A549 (cell line): ENCODE data around the gene PPP2R2C.

ENCODE experiments used
- JUN ChIP-seq, 2 experiments: fragments of >200 bp; sonication (Bioruptor Twin); formaldehyde crosslinking; IDR thresholded peaks; 2 replicates in 1 of 2; 3 replicates in 1 of 2; pipeline ENCODE4 v1.6.1; 2016 to 2017
- POLR2A ChIP-seq: IDR thresholded peaks from 2 replicates; pipeline ENCODE4 v1.6.1; 2012; ENCODE audit warnings: mild to moderate bottlenecking, low read length
- RAD21 ChIP-seq, 2 experiments: fragments of >200 bp in 1 of 2; sonication (Bioruptor Twin) in 1 of 2; formaldehyde crosslinking in 1 of 2; IDR thresholded peaks in 1 of 2; conservative IDR thresholded peaks in 1 of 2; 2 replicates in 1 of 2; 3 replicates in 1 of 2; pipeline ENCODE4 v1.6.1; 2012 to 2018; ENCODE audit warnings: inconsistent platforms in 1 of 2
- TP53 ChIP-seq: fragments of 250-450 bp; sonication (Bioruptor Pico); IDR thresholded peaks from 2 replicates; pipeline ENCODE4 v1.5.0; 2021; ENCODE audit warnings: mild to moderate bottlenecking, moderate library complexity
- TF ChIP-seq, protein P1 (sequence below): fragments of >200 bp; sonication (Bioruptor Twin); formaldehyde crosslinking; IDR thresholded peaks from 3 replicates; pipeline ENCODE4 v1.5.1; 2016

DNA sequence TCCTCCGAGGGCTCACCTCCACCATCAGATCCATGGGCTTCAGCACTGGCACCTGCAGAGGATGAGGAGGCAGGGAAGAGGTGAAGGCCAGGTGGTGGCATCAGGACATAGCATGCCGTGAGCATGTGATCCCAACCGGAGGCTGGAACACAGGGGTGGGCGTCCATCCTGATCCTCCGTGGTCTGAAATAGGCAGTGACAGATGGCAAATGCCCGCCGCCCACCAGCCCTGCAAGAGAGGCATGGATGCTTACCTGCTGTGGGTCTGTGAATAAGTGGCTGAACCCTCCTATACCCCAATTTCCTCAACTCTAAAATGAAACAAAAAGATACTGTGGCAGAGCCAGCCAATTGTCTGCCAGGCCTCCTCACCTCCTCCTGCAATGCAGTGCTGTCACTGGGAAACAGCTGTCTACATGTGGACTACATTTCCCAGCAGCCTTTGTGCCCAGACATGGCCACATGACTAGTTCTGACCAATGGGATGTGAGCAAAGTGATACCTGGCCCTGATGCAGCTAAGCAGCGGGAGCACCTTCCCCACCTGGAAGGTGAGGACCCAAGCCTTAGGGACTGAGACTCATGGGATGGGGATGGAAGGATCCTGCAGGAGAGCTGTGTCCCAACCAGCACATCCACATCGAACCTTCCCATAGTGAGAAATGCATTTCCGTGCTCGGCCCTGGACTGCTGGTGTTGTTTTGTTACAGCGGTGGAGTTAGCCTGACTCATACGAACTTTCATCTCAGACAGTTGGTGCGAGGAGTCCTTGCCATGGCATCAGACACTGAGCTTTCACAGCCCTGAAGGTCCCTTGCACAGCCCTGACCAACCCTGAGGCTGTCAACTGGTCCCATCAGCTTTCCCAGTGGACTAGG, 99.5 kb downstream of the PPP2R2C start:
- TF ChIP-seq POLR2A (no peak), TP53 (no peak), RAD21 (conservative IDR thresholded peaks at IDR 0.05 in 1 of 2, IDR thresholded peaks at IDR 0.05 in 1 of 2) (no peak), JUN (IDR thresholded peaks at IDR 0.05) (no peak)
- TF ChIP-seq, protein P1, sequence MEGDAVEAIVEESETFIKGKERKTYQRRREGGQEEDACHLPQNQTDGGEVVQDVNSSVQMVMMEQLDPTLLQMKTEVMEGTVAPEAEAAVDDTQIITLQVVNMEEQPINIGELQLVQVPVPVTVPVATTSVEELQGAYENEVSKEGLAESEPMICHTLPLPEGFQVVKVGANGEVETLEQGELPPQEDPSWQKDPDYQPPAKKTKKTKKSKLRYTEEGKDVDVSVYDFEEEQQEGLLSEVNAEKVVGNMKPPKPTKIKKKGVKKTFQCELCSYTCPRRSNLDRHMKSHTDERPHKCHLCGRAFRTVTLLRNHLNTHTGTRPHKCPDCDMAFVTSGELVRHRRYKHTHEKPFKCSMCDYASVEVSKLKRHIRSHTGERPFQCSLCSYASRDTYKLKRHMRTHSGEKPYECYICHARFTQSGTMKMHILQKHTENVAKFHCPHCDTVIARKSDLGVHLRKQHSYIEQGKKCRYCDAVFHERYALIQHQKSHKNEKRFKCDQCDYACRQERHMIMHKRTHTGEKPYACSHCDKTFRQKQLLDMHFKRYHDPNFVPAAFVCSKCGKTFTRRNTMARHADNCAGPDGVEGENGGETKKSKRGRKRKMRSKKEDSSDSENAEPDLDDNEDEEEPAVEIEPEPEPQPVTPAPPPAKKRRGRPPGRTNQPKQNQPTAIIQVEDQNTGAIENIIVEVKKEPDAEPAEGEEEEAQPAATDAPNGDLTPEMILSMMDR: no peak
